Peyer's patch (tissue), 4 donors: ENCODE measurements around the gene FLNA. TPM values are rescaled to one million over a fixed set of nuclear protein-coding genes. Genes with fewer than 3 reads are reported as not detected.

ENCODE experiments used
- DNase-seq, 3 donors: peaks; one replicate each; pipeline ENCODE4 v3.0.0-alpha.2; 2017 to 2019
- H3K27ac ChIP-seq, 4 donors: fragments of 200-600 bp; sonication (generic); one replicate each; pipeline ENCODE4 v1.5.1; 2016 to 2019
- H3K27me3 ChIP-seq, 2 donors: fragments of 200-600 bp; sonication (generic); one replicate each; pipeline ENCODE4 v1.5.1; 2019
- H3K36me3 ChIP-seq, 3 donors: fragments of 200-600 bp; sonication (generic); one replicate each; pipeline ENCODE4 v1.5.1; 2016 to 2019
- H3K4me1 ChIP-seq, 4 donors: fragments of 200-600 bp; sonication (generic); one replicate each; pipeline ENCODE4 v1.5.1; 2016 to 2019
- H3K4me3 ChIP-seq, 4 donors: fragments of 200-600 bp; sonication (generic); 1 replicate in 3 of 4; 2 replicates in 1 of 4; pipeline ENCODE4 v1.5.1; 2016 to 2019; ENCODE audit warnings: mild to moderate bottlenecking in 1 of 4
- H3K9me3 ChIP-seq, 4 donors: fragments of 200-600 bp; sonication (generic); one replicate each; pipeline ENCODE4 v1.5.1; 2016 to 2019; ENCODE audit warnings: mild to moderate bottlenecking in 1 of 4
- POLR2A ChIP-seq, 2 donors: fragments of 450-650 bp; IDR thresholded peaks; one replicate each; pipeline ENCODE4 v1.5.1; 2017; ENCODE audit warnings: antibody characterized with exemption in 2 of 2, mild to moderate bottlenecking in 2 of 2, moderate library complexity in 2 of 2
- total RNA-seq, 4 donors: library from RNA; depleted of rRNA; stranded (reverse); fragments of >200 nt; gene quantifications; one replicate each; pipeline ENCODE4 v1.1.0, GENCODE V29; 2016
- TF ChIP-seq, protein P1 (sequence below), 6 experiments: fragments of 450-650 bp in 4 of 6; fragments of 200-600 bp in 2 of 6; sonication (generic) in 1 of 6; IDR thresholded peaks; one replicate each; pipeline ENCODE4 v1.5.1; 2017 to 2019; ENCODE audit warnings: antibody characterized with exemption in 6 of 6, mild to moderate bottlenecking in 3 of 6, moderate library complexity in 1 of 6

The FLNA gene
- total RNA-seq, 4 donors from 2014 or later = 143 to 663 (median 328) TPM

GRCh38 chrX:154375156-154375504, 696 bp upstream of the FLNA start:
- Histone ChIP-seq H3K9me3 (no peaks in the 10 kb centered on the region), H3K36me3 (no peaks in the 10 kb centered on the region), H3K4me3 (peak overlapping the region in 1 of 4 donors; percentile 79), H3K4me1 (peaks cover 0 to 18% (median 7%) of the 10 kb centered on the region in 4 donors), H3K27me3 (no peaks in the 10 kb centered on the region), H3K27ac (peak overlapping the region; percentile 22 to 97 (median 56))
- TF ChIP-seq POLR2A (IDR thresholded peaks at IDR 0.05) = no peak
- TF ChIP-seq, protein P1, sequence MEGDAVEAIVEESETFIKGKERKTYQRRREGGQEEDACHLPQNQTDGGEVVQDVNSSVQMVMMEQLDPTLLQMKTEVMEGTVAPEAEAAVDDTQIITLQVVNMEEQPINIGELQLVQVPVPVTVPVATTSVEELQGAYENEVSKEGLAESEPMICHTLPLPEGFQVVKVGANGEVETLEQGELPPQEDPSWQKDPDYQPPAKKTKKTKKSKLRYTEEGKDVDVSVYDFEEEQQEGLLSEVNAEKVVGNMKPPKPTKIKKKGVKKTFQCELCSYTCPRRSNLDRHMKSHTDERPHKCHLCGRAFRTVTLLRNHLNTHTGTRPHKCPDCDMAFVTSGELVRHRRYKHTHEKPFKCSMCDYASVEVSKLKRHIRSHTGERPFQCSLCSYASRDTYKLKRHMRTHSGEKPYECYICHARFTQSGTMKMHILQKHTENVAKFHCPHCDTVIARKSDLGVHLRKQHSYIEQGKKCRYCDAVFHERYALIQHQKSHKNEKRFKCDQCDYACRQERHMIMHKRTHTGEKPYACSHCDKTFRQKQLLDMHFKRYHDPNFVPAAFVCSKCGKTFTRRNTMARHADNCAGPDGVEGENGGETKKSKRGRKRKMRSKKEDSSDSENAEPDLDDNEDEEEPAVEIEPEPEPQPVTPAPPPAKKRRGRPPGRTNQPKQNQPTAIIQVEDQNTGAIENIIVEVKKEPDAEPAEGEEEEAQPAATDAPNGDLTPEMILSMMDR (IDR thresholded peaks at IDR 0.05) = no peak
- no peak for DNase-seq

DNA sequence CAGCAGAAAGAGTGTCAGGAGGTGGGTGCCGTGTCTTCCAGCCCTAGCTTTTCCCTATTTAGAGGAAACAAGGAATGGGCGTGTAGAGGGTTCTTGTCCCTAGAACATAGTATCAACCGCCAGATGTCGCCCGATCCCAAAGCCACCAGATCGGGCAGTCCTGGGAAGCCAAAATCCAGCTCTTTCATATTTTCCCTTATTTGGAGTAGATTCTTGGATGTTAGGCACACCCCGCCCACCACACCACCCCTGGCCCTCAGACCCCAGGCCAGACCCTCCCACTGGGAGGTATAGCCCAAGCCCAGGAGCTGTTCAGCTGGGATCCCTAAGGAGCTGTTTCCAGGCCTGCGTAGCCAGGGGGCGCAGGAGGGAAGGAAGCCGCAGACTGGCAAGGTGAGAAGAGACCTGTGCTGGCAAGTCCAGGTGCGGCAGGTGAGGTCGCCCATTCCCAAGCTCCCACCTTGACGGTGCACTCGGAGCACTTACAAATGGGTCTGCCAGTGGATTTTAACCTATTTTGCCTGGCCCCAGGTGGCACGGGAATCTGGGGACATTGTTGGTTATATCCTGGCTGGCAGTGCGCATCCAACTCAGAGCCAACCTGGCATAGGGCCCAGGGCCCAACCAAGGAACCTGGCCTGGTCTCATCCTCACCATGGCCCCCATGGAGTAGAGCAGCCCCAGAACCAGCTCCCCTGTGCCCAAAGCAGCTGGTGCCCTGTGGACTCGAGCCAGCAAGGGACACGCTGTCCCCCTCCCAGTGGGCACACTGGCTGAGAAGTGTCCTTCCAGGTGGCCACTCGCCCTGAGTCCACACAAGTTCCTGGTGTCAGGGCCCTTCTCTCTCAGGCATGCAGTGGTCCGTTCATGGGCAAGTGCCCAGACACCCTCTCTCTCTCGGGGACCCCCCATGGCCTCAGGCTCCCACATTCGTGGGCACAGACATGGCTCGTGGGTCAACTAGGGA, 811 bp downstream of the FLNA start:
- Histone ChIP-seq H3K4me3 (peak overlapping the region; percentile 16 to 79 (median 36)), H3K9me3 (no peaks in the 10 kb centered on the region), H3K27me3 (no peaks in the 10 kb centered on the region), H3K4me1 (peaks cover 0 to 15% (median 7%) of the 10 kb centered on the region in 4 donors), H3K27ac (peak overlapping the region in 3 of 4 donors; percentile 26 to 97 (median 86)), H3K36me3 (no peaks in the 10 kb centered on the region)
- DNase-seq = peak; percentile 54 to 79 (median 78)
- TF ChIP-seq, protein P1 (IDR thresholded peaks at IDR 0.05) = peak in 5 of 6 experiments; percentile 23 to 72 (median 56)
- TF ChIP-seq POLR2A (IDR thresholded peaks at IDR 0.05) = no peak

- no peaks in the 10 kb centered on the region for H3K9me3 ChIP-seq
- H3K27me3 ChIP-seq = no peaks in the 10 kb centered on the region
- peak overlapping the region in 3 of 4 donors; percentile 78 to 97 (median 86) for H3K27ac ChIP-seq
- peaks cover 0 to 25% (median 8%) of the 10 kb centered on the region in 4 donors for H3K4me1 ChIP-seq
- no peaks in the 10 kb centered on the region for H3K36me3 ChIP-seq
- H3K4me3 ChIP-seq = peak overlapping the region in 1 of 4 donors; percentile 79
- TF ChIP-seq, protein P1 (IDR thresholded peaks at IDR 0.05) = no peak
- TF ChIP-seq POLR2A (IDR thresholded peaks at IDR 0.05) = no peak
- DNase-seq = no peak
These were observed 1.8 kb downstream of the FLNA start for GRCh38 chrX:154372612-154373022.

DNA sequence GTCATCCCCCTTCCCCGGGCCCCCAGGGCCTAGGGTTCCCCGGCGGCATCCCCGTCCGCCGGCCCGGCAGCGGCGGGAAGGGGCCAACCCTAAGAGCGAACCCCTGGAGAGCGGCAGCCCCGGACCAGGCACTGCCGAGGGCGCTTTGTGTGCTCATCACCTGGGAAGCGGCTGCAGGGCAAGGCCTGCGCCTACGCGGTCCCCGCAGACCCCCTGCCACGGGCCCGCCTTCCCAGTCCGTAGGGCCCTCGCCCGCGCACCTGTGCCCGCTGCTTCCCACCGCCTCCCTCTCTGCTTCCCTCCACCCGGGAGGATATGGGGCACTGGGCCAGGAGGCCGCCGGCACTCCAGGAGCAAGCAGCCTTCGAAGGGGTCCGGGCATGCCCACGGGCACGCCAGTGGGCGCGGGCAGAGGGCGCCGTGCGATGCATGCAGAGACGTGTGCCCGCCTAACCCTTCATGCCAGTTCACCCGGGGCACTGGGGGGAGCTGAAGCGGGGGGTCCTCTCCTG, 2.6 kb downstream of the FLNA start:
- no peak for DNase-seq
- Histone ChIP-seq H3K27ac (peak overlapping the region; percentile 55 to 97 (median 82)), H3K4me1 (peaks cover 0 to 25% (median 8%) of the 10 kb centered on the region in 4 donors)

DNA sequence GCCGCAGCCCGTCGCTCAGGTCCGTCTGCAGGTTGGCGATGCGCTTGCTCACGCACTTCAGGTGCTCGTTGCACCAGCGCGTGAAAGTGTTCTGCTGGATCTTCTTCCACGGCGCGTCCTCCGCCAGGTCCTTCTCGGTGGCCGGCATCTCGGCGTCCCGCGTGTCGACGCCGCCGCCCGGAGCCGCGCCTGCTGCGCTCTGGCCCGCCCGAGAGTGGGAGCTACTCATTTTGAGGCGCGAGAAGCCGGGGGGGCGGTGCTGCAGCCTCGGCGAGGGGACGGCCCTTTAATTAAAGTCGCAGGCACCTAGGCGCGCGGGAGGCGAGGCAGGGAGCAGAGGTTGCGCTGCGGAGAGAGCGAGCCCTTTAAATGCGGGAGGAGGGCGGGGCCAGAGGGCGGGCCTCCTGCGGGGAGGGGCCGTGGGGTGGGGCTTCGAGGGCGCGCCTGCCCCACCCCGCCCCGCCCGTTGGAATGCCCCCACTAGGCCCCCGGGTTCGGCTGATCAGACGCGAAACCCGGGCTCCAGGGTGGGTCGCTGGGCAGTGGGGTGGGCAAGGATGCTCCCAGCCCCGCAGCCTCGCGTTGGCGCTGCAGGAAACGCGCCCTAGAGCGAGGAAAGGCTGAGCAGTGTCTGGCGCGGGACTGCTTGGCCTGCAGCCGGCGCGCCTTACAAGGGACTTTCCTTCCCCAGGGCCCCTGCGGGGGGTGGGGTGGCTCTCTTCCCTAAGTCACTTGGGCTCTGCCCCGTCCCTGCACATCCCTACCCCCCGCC, 3.2 kb downstream of the FLNA start:
- DNase-seq = peak; percentile 84 to 97 (median 95)
- H3K27ac ChIP-seq = peak overlapping the region; percentile 83 to 97 (median 87)
- H3K27me3 ChIP-seq = no peaks in the 10 kb centered on the region
- peaks cover 0 to 25% (median 8%) of the 10 kb centered on the region in 4 donors for H3K4me1 ChIP-seq
- no peaks in the 10 kb centered on the region for H3K9me3 ChIP-seq
- H3K4me3 ChIP-seq = peak overlapping the region; percentile 46 to 79 (median 62)
- TF ChIP-seq, protein P1 (IDR thresholded peaks at IDR 0.05) = no peak
- TF ChIP-seq POLR2A (IDR thresholded peaks at IDR 0.05) = peak; percentile 82 to 84
- no peaks in the 10 kb centered on the region for H3K36me3 ChIP-seq

More for the DNA sequence above, 2.6 kb downstream of the FLNA start:
- no peaks in the 10 kb centered on the region for H3K9me3 ChIP-seq
- no peak for TF ChIP-seq POLR2A (IDR thresholded peaks at IDR 0.05)
- H3K27me3 ChIP-seq = no peaks in the 10 kb centered on the region
- H3K4me3 ChIP-seq = peak overlapping the region; percentile 46 to 79 (median 62)
- no peaks in the 10 kb centered on the region for H3K36me3 ChIP-seq
